ENCODE data around the gene SGTA.

Gene SGTA

GRCh38 chr19:2762783-2763496 lies 20.1 kb downstream of the SGTA start:
- TF ChIP-seq POLR2AphosphoS5 (IDR thresholded peaks at IDR 0.05; ENCODE audit: low read depth, low read length) (no peak), TAF1 (IDR thresholded peaks at IDR 0.05; ENCODE audit: borderline replicate concordance, insufficient read depth, low read length) (no peak)

GRCh38 chr19:2761876-2762782 lies 20.9 kb downstream of the SGTA start:
- TF ChIP-seq REST (IDR thresholded peaks at IDR 0.05; ENCODE audit: insufficient read depth in 1 of 2, low read depth in 2 of 2, low read length in 2 of 2) (no peak), FOXP2 (optimal IDR thresholded peaks at IDR 0.05; ENCODE audit: borderline replicate concordance, extremely low read depth, extremely low read length, insufficient read depth) (no peak)

- no peak for TF ChIP-seq TAF1 (IDR thresholded peaks at IDR 0.05; ENCODE audit: borderline replicate concordance, insufficient read depth, low read length)
- TF ChIP-seq POLR2AphosphoS5 (IDR thresholded peaks at IDR 0.05; ENCODE audit: low read depth, low read length), result no peak
- TF ChIP-seq FOXP2 (optimal IDR thresholded peaks at IDR 0.05; ENCODE audit: borderline replicate concordance, extremely low read depth, extremely low read length, insufficient read depth), result no peak
- TF ChIP-seq REST (IDR thresholded peaks at IDR 0.05; ENCODE audit: insufficient read depth in 1 of 2, low read depth in 2 of 2, low read length in 2 of 2), result no peak
- no peak for TF ChIP-seq SIN3A (IDR thresholded peaks at IDR 0.05; ENCODE audit: borderline replicate concordance, insufficient read depth, low read length)
Observed at GRCh38 chr19:2761309-2761677, 21.8 kb downstream of the SGTA start.

GRCh38 chr19:2759965-2760364 lies 23.1 kb downstream of the SGTA start:
- no peak for TF ChIP-seq SIN3A (IDR thresholded peaks at IDR 0.05; ENCODE audit: borderline replicate concordance, insufficient read depth, low read length)
- TF ChIP-seq FOXP2 (optimal IDR thresholded peaks at IDR 0.05; ENCODE audit: borderline replicate concordance, extremely low read depth, extremely low read length, insufficient read depth), result no peak
- TF ChIP-seq TAF1 (IDR thresholded peaks at IDR 0.05; ENCODE audit: borderline replicate concordance, insufficient read depth, low read length), result no peak
- no peak for TF ChIP-seq POLR2AphosphoS5 (IDR thresholded peaks at IDR 0.05; ENCODE audit: low read depth, low read length)
- no peak for TF ChIP-seq REST (IDR thresholded peaks at IDR 0.05; ENCODE audit: insufficient read depth in 1 of 2, low read depth in 2 of 2, low read length in 2 of 2)

GRCh38 chr19:2759362-2759761 lies 23.7 kb downstream of the SGTA start:
- TF ChIP-seq TAF1 (IDR thresholded peaks at IDR 0.05; ENCODE audit: borderline replicate concordance, insufficient read depth, low read length) (no peak), POLR2AphosphoS5 (IDR thresholded peaks at IDR 0.05; ENCODE audit: low read depth, low read length) (no peak), FOXP2 (optimal IDR thresholded peaks at IDR 0.05; ENCODE audit: borderline replicate concordance, extremely low read depth, extremely low read length, insufficient read depth) (no peak), REST (IDR thresholded peaks at IDR 0.05; ENCODE audit: insufficient read depth in 1 of 2, low read depth in 2 of 2, low read length in 2 of 2) (no peak), SIN3A (IDR thresholded peaks at IDR 0.05; ENCODE audit: borderline replicate concordance, insufficient read depth, low read length) (no peak)

All from PFSK-1 (cell line).